Calu3 (cell line): Measurements from ENCODE around the gene ZNF420. TPM values are rescaled to one million over a fixed set of nuclear protein-coding genes. Genes with fewer than 3 reads are reported as not detected.

Experiments used
- Bru-seq: library from RNA; stranded (reverse); fragments of 400-500 nt; gene quantifications from one replicate; lab custom pipeline; 2021; lab: Mats Ljungman, UMichigan
- BruChase-seq, 2 experiments: library from RNA; stranded (reverse); fragments of 400-500 nt; gene quantifications; one replicate each; lab custom pipeline; 2021; lab: Mats Ljungman, UMichigan
- BruUV-seq: library from RNA; stranded (reverse); fragments of 400-500 nt; replicated peaks from 2 replicates; lab custom pipeline; 2021; lab: Mats Ljungman, UMichigan
- CTCF ChIA-PET: fragments of 300-600 bp; sonication (Branson Sonifier 250); formaldehyde crosslinking; loops from one replicate; lab custom pipeline; 2022; ENCODE audit warnings: antibody characterized with exemption; lab: Charles Lee
- DNase-seq: peaks from one replicate; pipeline ENCODE4 v3.0.0; 2022
- H3K27ac Mint-ChIP-seq: one replicate; pipeline ENCODE4 v1.8.0; 2022; ENCODE audit warnings: mixed read lengths; ENCODE audit not compliant: unreplicated experiment
- H3K27me3 Mint-ChIP-seq: one replicate; pipeline ENCODE4 v1.8.0; 2022; ENCODE audit warnings: mixed read lengths; ENCODE audit not compliant: unreplicated experiment
- H3K36me3 Mint-ChIP-seq: one replicate; pipeline ENCODE4 v1.8.0; 2022; ENCODE audit warnings: mild to moderate bottlenecking, moderate library complexity, mixed read lengths; ENCODE audit not compliant: insufficient read depth, unreplicated experiment
- H3K4me1 Mint-ChIP-seq: one replicate; pipeline ENCODE4 v1.8.0; 2022; ENCODE audit warnings: mild to moderate bottlenecking, low read depth, mixed read lengths; ENCODE audit not compliant: unreplicated experiment
- H3K4me3 Mint-ChIP-seq: one replicate; pipeline ENCODE4 v1.8.0; 2022; ENCODE audit warnings: mild to moderate bottlenecking, low read depth, moderate library complexity, mixed read lengths; ENCODE audit not compliant: unreplicated experiment
- H3K9me3 Mint-ChIP-seq: one replicate; pipeline ENCODE4 v1.8.0; 2022; ENCODE audit warnings: low read depth, mixed read lengths; ENCODE audit not compliant: unreplicated experiment
- CTCF ChIP-seq: fragments of 200-600 bp; IDR thresholded peaks from one replicate; pipeline ENCODE4 v1.8.0; 2022; ENCODE audit warnings: antibody characterized with exemption; ENCODE audit not compliant: unreplicated experiment
- intact Hi-C: fragments of 100-400 bp; cut with micrococcal nuclease; formaldehyde crosslinking; loops from one replicate; pipeline ENCODE4 v1.10.0; 2022; ENCODE audit not compliant: unreplicated experiment
- long read RNA-seq: library from polyadenylated mRNA; stranded (forward); transcript quantifications from one replicate; pipeline ENCODE4 v2.0.0, GENCODE V29; 2022
- total RNA-seq: library from RNA; stranded (reverse); gene quantifications from 2 replicates; pipeline ENCODE4 v1.2.3, GENCODE V29; 2022

Gene ZNF420
- total RNA-seq (8.7 and 14.6 TPM in 2 replicates), Bru-seq, nascent RNA (percentile 67 among the genes with signal in this experiment), BruChase-seq, experiment 1, labeled RNA remaining after a 6-hour chase (percentile 57 among the genes with signal in this experiment), BruChase-seq, experiment 2, labeled RNA remaining after a 2-hour chase (percentile 57 among the genes with signal in this experiment)
- long read RNA-seq, partial matches to known transcripts, result 0 of 6 reads
- long read RNA-seq, other reads (novel, unspliced or antisense), result 2 of 6 reads

DNA sequence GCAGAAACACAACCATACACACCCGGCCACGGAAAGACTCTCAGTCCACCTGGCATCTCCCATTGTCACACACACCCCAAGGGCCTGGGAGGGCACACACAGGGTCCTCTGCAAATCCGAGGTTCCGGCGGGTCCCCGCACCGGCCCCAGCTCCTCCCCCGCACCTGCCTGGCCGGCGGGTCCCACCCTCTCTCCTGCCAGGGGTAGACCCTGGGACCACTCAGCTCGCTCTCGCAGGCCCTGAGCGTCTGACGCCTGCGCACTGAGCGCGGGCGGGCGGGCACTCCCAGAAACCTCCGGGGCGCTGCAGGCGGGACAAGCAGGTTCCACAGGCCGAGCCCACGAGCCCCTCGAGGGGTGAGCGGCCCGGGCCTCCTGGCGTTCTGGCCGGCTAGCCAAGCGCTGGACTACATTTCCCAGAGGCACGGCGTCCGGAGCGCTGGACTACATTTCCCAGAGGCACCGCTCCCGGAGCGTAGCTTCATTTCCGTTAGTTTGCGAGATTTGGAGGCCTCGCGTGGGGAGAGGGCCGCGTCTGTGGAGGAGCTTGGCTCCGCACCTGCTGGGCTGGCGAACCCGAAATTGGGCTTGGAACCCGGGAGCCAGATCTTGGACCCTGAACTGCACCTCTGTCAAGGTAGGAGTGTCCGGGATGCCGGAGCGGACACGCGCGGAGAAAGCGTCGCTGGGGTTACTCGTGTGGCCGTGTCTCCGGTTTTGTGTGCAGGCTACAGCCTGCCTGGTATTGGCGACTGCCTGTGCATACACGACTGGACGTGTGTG is at the start of gene ZNF420:
Gene ZNF420 (plus strand): TSS at position 500 of the 783 bp plus-strand sequence. CDS start 10,686 bp downstream, outside the sequence.
- Mint-ChIP-seq H3K27me3 (no peaks in the 10 kb centered on the region), H3K4me3 (peak within 1 kb of the TSS; percentile 96), H3K4me1 (peaks cover 12% of the 10 kb centered on the region), H3K27ac (peak within 1 kb of the TSS; percentile 84), H3K36me3 (peaks cover 19% of the 10 kb centered on the region), H3K9me3 (peaks cover 12% of the 10 kb centered on the region)
- no TSS peak for BruUV-seq
- intact Hi-C loops, result no loop called here
- CTCF ChIA-PET, result interaction anchor here (1.3 kb wide), 1 partner anchor 9 kb away, joined by 4 read pairs; no protein-coding TSS in a partner anchor
- DNase-seq, result peak; percentile 95
- no peak for TF ChIP-seq CTCF

DNA sequence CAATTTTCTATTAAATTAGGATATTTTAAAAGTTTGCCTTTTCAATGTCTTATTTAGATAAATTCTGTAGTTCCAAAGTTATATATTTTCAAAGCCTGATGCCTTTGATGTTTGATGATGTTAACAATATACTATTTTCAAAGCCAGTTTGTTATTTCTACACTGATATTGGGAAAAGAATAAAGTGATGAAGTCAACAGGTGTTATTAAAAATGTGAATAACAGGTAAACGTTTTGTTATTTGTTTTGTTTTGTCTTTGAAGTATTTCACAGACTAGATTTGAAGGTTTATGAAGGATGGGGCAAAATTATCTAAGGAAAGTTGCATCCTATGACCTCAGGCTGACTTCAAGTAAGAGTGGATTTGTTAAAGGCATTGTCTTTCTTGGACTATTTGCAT is 33.1 kb upstream of the ZNF420 start:
- CTCF ChIA-PET, result no interaction called here
- Mint-ChIP-seq H3K27ac (no peak overlapping the region), H3K4me1 (no peaks in the 10 kb centered on the region), H3K27me3 (no peaks in the 10 kb centered on the region), H3K4me3 (no peak overlapping the region), H3K9me3 (peaks cover 12% of the 10 kb centered on the region), H3K36me3 (no peaks in the 10 kb centered on the region)
- no peak for DNase-seq
- TF ChIP-seq CTCF, result no peak
- BruUV-seq, result no TSS peak
- intact Hi-C loops, result no loop called here

DNA sequence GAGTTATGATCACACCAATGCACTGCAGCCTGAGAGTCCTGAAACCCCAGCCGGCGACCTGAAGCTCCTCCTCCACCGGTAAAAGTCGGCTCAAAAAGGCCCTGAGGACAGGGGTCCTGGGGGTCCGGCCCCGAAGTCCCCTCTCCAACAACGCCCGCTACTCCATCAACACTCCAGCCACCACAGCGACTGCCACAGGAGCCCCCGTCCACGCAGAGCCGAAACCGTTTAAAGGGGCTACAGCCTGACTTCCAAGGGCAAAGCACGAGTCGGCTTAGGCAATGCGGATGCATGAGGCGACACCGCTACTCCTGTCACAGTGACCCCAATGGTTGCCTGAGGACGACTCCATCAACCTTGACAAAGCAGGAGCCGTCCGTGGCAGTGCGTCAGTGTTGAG is 22.9 kb upstream of the ZNF420 start:
- CTCF ChIA-PET, result no interaction called here
- no peak for DNase-seq
- no peak overlapping the region for H3K4me3 Mint-ChIP-seq
- H3K4me1 Mint-ChIP-seq, result no peaks in the 10 kb centered on the region
- H3K9me3 Mint-ChIP-seq, result peaks cover 35% of the 10 kb centered on the region
- intact Hi-C loops, result no loop called here
- no peaks in the 10 kb centered on the region for H3K36me3 Mint-ChIP-seq
- no peak overlapping the region for H3K27ac Mint-ChIP-seq
- BruUV-seq, result no TSS peak
- H3K27me3 Mint-ChIP-seq, result no peaks in the 10 kb centered on the region
- TF ChIP-seq CTCF, result no peak

GRCh38 chr19:37056776-37057175 is 21.5 kb upstream of the ZNF420 start:
- Mint-ChIP-seq H3K4me1 (no peaks in the 10 kb centered on the region), H3K27me3 (no peaks in the 10 kb centered on the region), H3K4me3 (no peak overlapping the region), H3K36me3 (no peaks in the 10 kb centered on the region), H3K9me3 (peaks cover 36% of the 10 kb centered on the region), H3K27ac (no peak overlapping the region)
- intact Hi-C loops, result no loop called here
- CTCF ChIA-PET, result no interaction called here
- BruUV-seq, result no TSS peak
- no peak for TF ChIP-seq CTCF
- DNase-seq, result no peak
